ENCODE data around the gene GPX4. TPM values are rescaled to one million over a fixed set of nuclear protein-coding genes. Genes with fewer than 3 reads are reported as not detected.

Gene GPX4
- total and polyA plus RNA-seq, 2 of the 13 experiments (the other 11 are each of a cell fraction or from before 2014, with no cell fraction given): 535 to 613 TPM

- 0 out of 2 replicates have a peak, but pooled peaks have one; percentile 31 for TF ChIP-seq ZBTB4 (CRISPR knock-in tag; IDR thresholded peaks at IDR 0.05; ENCODE audit: borderline replicate concordance)
- TF ChIP-seq ZFP82 (CRISPR knock-in tag; IDR thresholded peaks at IDR 0.05; ENCODE audit: borderline replicate concordance): no peak; the same call in 1 of the 2 replicates
- TF ChIP-seq GLMP (CRISPR knock-in tag; IDR thresholded peaks at IDR 0.05; ENCODE audit: borderline replicate concordance): no peak
- TF ChIP-seq ZNF652 (CRISPR knock-in tag; IDR thresholded peaks at IDR 0.05; ENCODE audit: borderline replicate concordance, low read depth): no peak
- TF ChIP-seq SAFB2 (CRISPR knock-in tag; IDR thresholded peaks at IDR 0.05; ENCODE audit: borderline replicate concordance, low read depth): peak; percentile 63; the same call in 1 of the 2 replicates
- TF ChIP-seq ZNF549 (CRISPR knock-in tag; IDR thresholded peaks at IDR 0.05): no peak
- TF ChIP-seq ZNF326 (CRISPR knock-in tag; IDR thresholded peaks at IDR 0.05; ENCODE audit: borderline replicate concordance): no peak
- TF ChIP-seq ZNF350 (CRISPR knock-in tag; IDR thresholded peaks at IDR 0.05; ENCODE audit: borderline replicate concordance, low read depth): peak; percentile 32
- TF ChIP-seq ZNF484 (CRISPR knock-in tag; IDR thresholded peaks at IDR 0.05; ENCODE audit: borderline replicate concordance, low read depth): no peak
- no peak; the same call in 1 of the 2 replicates for TF ChIP-seq MIER3 (CRISPR knock-in tag; IDR thresholded peaks at IDR 0.05; ENCODE audit: borderline replicate concordance)
- TF ChIP-seq SOX13 (IDR thresholded peaks at IDR 0.05): 0 out of 2 replicates have a peak, but pooled peaks have one; percentile 29
- no peak; a peak in 3 of 4 replicates for TF ChIP-seq SOX13 (CRISPR knock-in tag; conservative IDR thresholded peaks at IDR 0.05 in 1 of 2, IDR thresholded peaks at IDR 0.05 in 1 of 2)
- peak; percentile 55 for TF ChIP-seq ZBTB38 (CRISPR knock-in tag; IDR thresholded peaks at IDR 0.05)
- peak in 1 of 2 experiments; percentile 73; a peak in 3 of 4 replicates for TF ChIP-seq EP300 (IDR thresholded peaks at IDR 0.05; ENCODE audit: low read depth in 2 of 2, low read length in 2 of 2)
- no peak; the same call in 1 of the 2 replicates for TF ChIP-seq EP300 (CRISPR knock-in tag; IDR thresholded peaks at IDR 0.05; ENCODE audit: borderline replicate concordance)
- no peak; the same call in 1 of the 2 replicates for TF ChIP-seq BATF2 (CRISPR knock-in tag; IDR thresholded peaks at IDR 0.05)
- TF ChIP-seq ZNF362 (CRISPR knock-in tag; IDR thresholded peaks at IDR 0.05; ENCODE audit: borderline replicate concordance): peak; percentile 62; the same call in 1 of the 2 replicates
Measured at GRCh38 chr19:1098177-1099051, 5.4 kb upstream of the GPX4 start (continued).
